ENCODE results near the gene STAC3. TPM values are rescaled to one million over a fixed set of nuclear protein-coding genes. Genes with fewer than 3 reads are reported as not detected.
A peak's percentile ranks its signal among the peaks of the same experiment; 100 is the strongest.

The STAC3 gene
- total and polyA plus RNA-seq, 9 of the 15 experiments (the other 6 are each of a cell fraction or from before 2014, with no cell fraction given), result 0.45 to 6.4 (median 3.3) TPM

DNA sequence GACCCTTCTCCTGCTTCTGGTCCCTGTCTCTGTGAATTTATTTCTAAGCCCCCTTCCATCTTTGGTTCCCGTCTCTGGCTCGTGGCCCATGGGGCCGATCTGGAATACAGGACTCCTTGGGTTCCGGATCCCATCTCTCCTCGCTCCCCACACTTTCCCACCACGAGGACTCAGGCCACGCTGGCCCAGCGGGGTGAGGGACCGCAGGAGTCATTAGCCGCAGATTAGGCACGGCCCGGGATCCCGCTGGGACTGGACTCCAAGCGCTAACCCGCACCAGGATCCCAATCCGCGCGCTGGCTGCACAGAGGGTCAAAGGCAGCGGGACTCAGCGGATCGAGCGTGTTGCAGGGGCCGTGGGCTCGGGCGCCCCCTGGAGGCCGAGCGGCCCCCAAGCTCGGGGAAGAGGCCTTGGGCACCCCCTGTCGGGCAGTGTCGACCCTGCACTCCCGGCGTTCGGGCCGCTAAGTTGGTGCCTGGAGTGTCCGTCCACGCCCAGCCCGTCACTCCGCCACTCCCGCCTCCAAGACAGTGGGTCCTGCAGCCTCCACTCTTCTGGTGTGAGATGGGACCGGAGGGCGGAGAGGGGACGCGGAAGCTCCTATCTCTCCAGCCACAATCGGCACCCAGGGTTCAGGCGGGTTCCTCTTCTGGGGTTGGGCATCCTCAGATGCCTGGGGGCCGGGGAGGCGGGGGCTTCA lies 12.0 kb downstream of the STAC3 start (continued):
- TF ChIP-seq, protein P1, sequence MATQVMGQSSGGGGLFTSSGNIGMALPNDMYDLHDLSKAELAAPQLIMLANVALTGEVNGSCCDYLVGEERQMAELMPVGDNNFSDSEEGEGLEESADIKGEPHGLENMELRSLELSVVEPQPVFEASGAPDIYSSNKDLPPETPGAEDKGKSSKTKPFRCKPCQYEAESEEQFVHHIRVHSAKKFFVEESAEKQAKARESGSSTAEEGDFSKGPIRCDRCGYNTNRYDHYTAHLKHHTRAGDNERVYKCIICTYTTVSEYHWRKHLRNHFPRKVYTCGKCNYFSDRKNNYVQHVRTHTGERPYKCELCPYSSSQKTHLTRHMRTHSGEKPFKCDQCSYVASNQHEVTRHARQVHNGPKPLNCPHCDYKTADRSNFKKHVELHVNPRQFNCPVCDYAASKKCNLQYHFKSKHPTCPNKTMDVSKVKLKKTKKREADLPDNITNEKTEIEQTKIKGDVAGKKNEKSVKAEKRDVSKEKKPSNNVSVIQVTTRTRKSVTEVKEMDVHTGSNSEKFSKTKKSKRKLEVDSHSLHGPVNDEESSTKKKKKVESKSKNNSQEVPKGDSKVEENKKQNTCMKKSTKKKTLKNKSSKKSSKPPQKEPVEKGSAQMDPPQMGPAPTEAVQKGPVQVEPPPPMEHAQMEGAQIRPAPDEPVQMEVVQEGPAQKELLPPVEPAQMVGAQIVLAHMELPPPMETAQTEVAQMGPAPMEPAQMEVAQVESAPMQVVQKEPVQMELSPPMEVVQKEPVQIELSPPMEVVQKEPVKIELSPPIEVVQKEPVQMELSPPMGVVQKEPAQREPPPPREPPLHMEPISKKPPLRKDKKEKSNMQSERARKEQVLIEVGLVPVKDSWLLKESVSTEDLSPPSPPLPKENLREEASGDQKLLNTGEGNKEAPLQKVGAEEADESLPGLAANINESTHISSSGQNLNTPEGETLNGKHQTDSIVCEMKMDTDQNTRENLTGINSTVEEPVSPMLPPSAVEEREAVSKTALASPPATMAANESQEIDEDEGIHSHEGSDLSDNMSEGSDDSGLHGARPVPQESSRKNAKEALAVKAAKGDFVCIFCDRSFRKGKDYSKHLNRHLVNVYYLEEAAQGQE (IDR thresholded peaks at IDR 0.05; ENCODE audit: borderline replicate concordance), result peak; percentile 90
- TF ChIP-seq, protein P1 (CRISPR knock-in tag; IDR thresholded peaks at IDR 0.05; ENCODE audit: low read depth), result peak; percentile 50; the same call in 1 of the 2 replicates
- TF ChIP-seq PHF20 (IDR thresholded peaks at IDR 0.05; ENCODE audit: partially characterized antibody), result no peak
- 0 out of 4 replicates have a peak, but pooled peaks of 1 of the 2 experiments have one; percentile 77 for TF ChIP-seq NONO (IDR thresholded peaks at IDR 0.05; ENCODE audit: low read depth in 2 of 2, low read length in 1 of 2)
- no peak; the same call in none of the 2 replicates for TF ChIP-seq CREB1 (IDR thresholded peaks at IDR 0.05)
- TF ChIP-seq CREB1 (CRISPR knock-in tag; IDR thresholded peaks at IDR 0.05), result peak; percentile 82
- no peak for TF ChIP-seq ZNF212 (CRISPR knock-in tag; IDR thresholded peaks at IDR 0.05)
- TF ChIP-seq BHLHE40 (IDR thresholded peaks at IDR 0.05; ENCODE audit: low read length), result peak; percentile 33; the same call in 1 of the 2 replicates
- TF ChIP-seq DPF2 (IDR thresholded peaks at IDR 0.05), result no peak
- peak; percentile 65 for TF ChIP-seq JUN (IDR thresholded peaks at IDR 0.05; ENCODE audit: borderline replicate concordance, low read depth, low read length)
- TF ChIP-seq JUN (CRISPR knock-in tag; IDR thresholded peaks at IDR 0.05; ENCODE audit: borderline replicate concordance), result 0 out of 2 replicates have a peak, but pooled peaks have one; percentile 63
- no peak for TF ChIP-seq U2AF1 (optimal IDR thresholded peaks at IDR 0.05; ENCODE audit: low read depth, low read length)
- TF ChIP-seq ZNF764 (CRISPR knock-in tag; IDR thresholded peaks at IDR 0.05; ENCODE audit: low read depth), result peak; percentile 67; the same call in 1 of the 2 replicates
- TF ChIP-seq, protein P2, sequence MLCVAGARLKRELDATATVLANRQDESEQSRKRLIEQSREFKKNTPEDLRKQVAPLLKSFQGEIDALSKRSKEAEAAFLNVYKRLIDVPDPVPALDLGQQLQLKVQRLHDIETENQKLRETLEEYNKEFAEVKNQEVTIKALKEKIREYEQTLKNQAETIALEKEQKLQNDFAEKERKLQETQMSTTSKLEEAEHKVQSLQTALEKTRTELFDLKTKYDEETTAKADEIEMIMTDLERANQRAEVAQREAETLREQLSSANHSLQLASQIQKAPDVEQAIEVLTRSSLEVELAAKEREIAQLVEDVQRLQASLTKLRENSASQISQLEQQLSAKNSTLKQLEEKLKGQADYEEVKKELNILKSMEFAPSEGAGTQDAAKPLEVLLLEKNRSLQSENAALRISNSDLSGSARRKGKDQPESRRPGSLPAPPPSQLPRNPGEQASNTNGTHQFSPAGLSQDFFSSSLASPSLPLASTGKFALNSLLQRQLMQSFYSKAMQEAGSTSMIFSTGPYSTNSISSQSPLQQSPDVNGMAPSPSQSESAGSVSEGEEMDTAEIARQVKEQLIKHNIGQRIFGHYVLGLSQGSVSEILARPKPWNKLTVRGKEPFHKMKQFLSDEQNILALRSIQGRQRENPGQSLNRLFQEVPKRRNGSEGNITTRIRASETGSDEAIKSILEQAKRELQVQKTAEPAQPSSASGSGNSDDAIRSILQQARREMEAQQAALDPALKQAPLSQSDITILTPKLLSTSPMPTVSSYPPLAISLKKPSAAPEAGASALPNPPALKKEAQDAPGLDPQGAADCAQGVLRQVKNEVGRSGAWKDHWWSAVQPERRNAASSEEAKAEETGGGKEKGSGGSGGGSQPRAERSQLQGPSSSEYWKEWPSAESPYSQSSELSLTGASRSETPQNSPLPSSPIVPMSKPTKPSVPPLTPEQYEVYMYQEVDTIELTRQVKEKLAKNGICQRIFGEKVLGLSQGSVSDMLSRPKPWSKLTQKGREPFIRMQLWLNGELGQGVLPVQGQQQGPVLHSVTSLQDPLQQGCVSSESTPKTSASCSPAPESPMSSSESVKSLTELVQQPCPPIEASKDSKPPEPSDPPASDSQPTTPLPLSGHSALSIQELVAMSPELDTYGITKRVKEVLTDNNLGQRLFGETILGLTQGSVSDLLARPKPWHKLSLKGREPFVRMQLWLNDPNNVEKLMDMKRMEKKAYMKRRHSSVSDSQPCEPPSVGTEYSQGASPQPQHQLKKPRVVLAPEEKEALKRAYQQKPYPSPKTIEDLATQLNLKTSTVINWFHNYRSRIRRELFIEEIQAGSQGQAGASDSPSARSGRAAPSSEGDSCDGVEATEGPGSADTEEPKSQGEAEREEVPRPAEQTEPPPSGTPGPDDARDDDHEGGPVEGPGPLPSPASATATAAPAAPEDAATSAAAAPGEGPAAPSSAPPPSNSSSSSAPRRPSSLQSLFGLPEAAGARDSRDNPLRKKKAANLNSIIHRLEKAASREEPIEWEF (CRISPR knock-in tag; IDR thresholded peaks at IDR 0.05), result no peak
